Pancreas (tissue), 10 donors: Measurements from ENCODE around the gene SPATA17. TPM values are rescaled to one million over a fixed set of nuclear protein-coding genes. Genes with fewer than 3 reads are reported as not detected.

ENCODE experiments used
- ATAC-seq, 4 donors: fragments of 200-7000 bp; cut with Tn5 transposase; one replicate each; pipeline versions ENCODE4 v1.8.0 to v1.9.1; 2020; ENCODE audit warnings: mild to moderate bottlenecking in 4 of 4, moderate library complexity in 4 of 4
- DNase-seq, 6 donors: peaks; one replicate each; pipeline ENCODE4 v3.0.0-alpha.2; 2020
- FAIRE-seq: peaks from 2 replicates; lab custom pipeline; 2012; peaks lifted over from hg19 to GRCh38; lab: Jason Lieb, UNC
- H3K27ac ChIP-seq, 4 donors: fragments of 200-600 bp; sonication (generic); 1 replicate in 3 of 4; 2 replicates in 1 of 4; pipeline versions ENCODE4 v1.5.0 to v1.8.0; 2020
- H3K27me3 ChIP-seq, 4 donors: fragments of 200-600 bp; one replicate each; pipeline ENCODE4 v1.8.0; 2021
- H3K36me3 ChIP-seq, 3 donors: fragments of 200-600 bp; sonication (generic) in 1 of 3; one replicate each; pipeline versions ENCODE4 v1.5.0 to v1.8.0; 2020 to 2021
- H3K4me1 ChIP-seq, 3 donors: fragments of 200-600 bp; one replicate each; pipeline ENCODE4 v1.8.0; 2021
- H3K4me3 ChIP-seq, 4 donors: fragments of 200-600 bp; sonication (generic) in 2 of 4; one replicate each; pipeline versions ENCODE4 v1.5.0 to v1.8.0; 2020 to 2021
- H3K9me3 ChIP-seq, 4 donors: fragments of 200-600 bp; one replicate each; pipeline ENCODE4 v1.8.0; 2021
- CTCF ChIP-seq, 4 donors: fragments of 200-600 bp; sonication (generic) in 3 of 4; IDR thresholded peaks; one replicate each; pipeline versions ENCODE4 v1.5.0 to v1.8.0; 2021; ENCODE audit warnings: antibody characterized with exemption in 4 of 4
- WGBS, 2 donors: extraction: QIAGEN DNeasy Blood & Tissue Kit; methylation state at CpG; one replicate each; pipeline ENCODE4 v1.1.7; 2013; 5-methylcytosine and 5-hydroxymethylcytosine counted together
- intact Hi-C, 3 donors: fragments of 100-400 bp; cut with DNase I; formaldehyde crosslinking; loops; one replicate each; pipeline versions ENCODE4 v1.11.1 to v1.14.2; 2022
- polyA plus RNA-seq, 2 donors: library from polyadenylated mRNA; stranded (reverse); fragments of 200-250 nt; gene quantifications; one replicate each; pipeline ENCODE4 v1.2.3, GENCODE V29; 2013
- total RNA-seq, 6 donors: library from RNA; stranded (reverse); fragmentation: NEBNext Ultra II Directional in 4 of 6; extraction: Animal tissue kit (Norgen Biotek cat#: 25700) in 4 of 6; gene quantifications; one replicate each; pipeline versions ENCODE4 v1.2.1 to v1.2.4, GENCODE V29; 2021 to 2023
- donor health status: healthy with polysubstance abuse.
- donor health status: DM: no; HTN: no; CAD: no; lungs with moderate emphysema.
- donor health status: DM: no; HTN: no; CAD: no.
- donor health status: control.
- donor health status: control.
- donor health status: Bipolar disorder and iron deficiency.
- donor health status: DM: yes; HTN: yes; CAD: no.
- donor health status: DM: no; HTN: no; CAD: no.
- donor health status: DM: no; HTN: no; CAD: no.
- donor health status: DM: yes; HTN: yes; CAD: no.

SPATA17 gene
- total and polyA plus RNA-seq, 8 donors, result 0.16 to 1.0 (median 0.53) TPM

- 42 to 50% methylated on average over 1 of the region's 1 CpG for WGBS, 2 donors
Measured at GRCh38 chr1:217721692-217722091, 90.5 kb downstream of the SPATA17 start.

GRCh38 chr1:217734973-217735372 is 103.8 kb downstream of the SPATA17 start:
- Histone ChIP-seq H3K36me3 (no peaks in the 10 kb centered on the region), H3K27me3 (no peaks in the 10 kb centered on the region), H3K9me3 (no peaks in the 10 kb centered on the region), H3K27ac (no peak overlapping the region), H3K4me3 (no peak overlapping the region), H3K4me1 (no peaks in the 10 kb centered on the region)
- TF ChIP-seq CTCF (IDR thresholded peaks at IDR 0.05), result no peak
- intact Hi-C loops, result no loop called here
- ATAC-seq (no peak), DNase-seq (no peak), FAIRE-seq (no peak)
- WGBS, 2 donors, result 60 to 63% methylated on average over 3 of the region's 3 CpGs

More at GRCh38 chr1:217721692-217722091, 90.5 kb downstream of the SPATA17 start:
- intact Hi-C loops, result no loop called here
- no peaks in the 10 kb centered on the region for H3K27me3 ChIP-seq
- no peaks in the 10 kb centered on the region for H3K36me3 ChIP-seq
- H3K4me3 ChIP-seq, result no peak overlapping the region
- DNase-seq (no peak), FAIRE-seq (no peak), ATAC-seq (no peak)
- no peak overlapping the region for H3K27ac ChIP-seq
- no peak for TF ChIP-seq CTCF (IDR thresholded peaks at IDR 0.05)
- no peaks in the 10 kb centered on the region for H3K9me3 ChIP-seq
- H3K4me1 ChIP-seq, result no peaks in the 10 kb centered on the region

GRCh38 chr1:217747156-217747769 is 116.1 kb downstream of the SPATA17 start:
- ATAC-seq, result no peak
- no peaks in the 10 kb centered on the region for H3K9me3 ChIP-seq
- H3K4me3 ChIP-seq, result no peak overlapping the region
- H3K36me3 ChIP-seq, result no peaks in the 10 kb centered on the region
- H3K4me1 ChIP-seq, result no peaks in the 10 kb centered on the region
- H3K27me3 ChIP-seq, result no peaks in the 10 kb centered on the region
- no peak for DNase-seq
- 54 to 75% methylated on average over 2 of the region's 2 CpGs for WGBS, 2 donors
- no peak overlapping the region for H3K27ac ChIP-seq
- intact Hi-C loops, result no loop called here
- peak in 3 of 4 donors; percentile 16 to 70 (median 50) for TF ChIP-seq CTCF (IDR thresholded peaks at IDR 0.05)
- FAIRE-seq, result peak; percentile 82

GRCh38 chr1:217769768-217770167 is 138.6 kb downstream of the SPATA17 start:
- Histone ChIP-seq H3K36me3 (no peaks in the 10 kb centered on the region), H3K4me1 (no peaks in the 10 kb centered on the region), H3K27me3 (no peaks in the 10 kb centered on the region), H3K9me3 (no peaks in the 10 kb centered on the region), H3K27ac (no peak overlapping the region), H3K4me3 (no peak overlapping the region)
- ATAC-seq (no peak), DNase-seq (no peak), FAIRE-seq (no peak)
- intact Hi-C loops, result no loop called here
- TF ChIP-seq CTCF (IDR thresholded peaks at IDR 0.05), result no peak

GRCh38 chr1:217770918-217771317 is 139.8 kb downstream of the SPATA17 start:
- intact Hi-C loops, result no loop called here
- WGBS, 2 donors, result 81 to 83% methylated on average over 3 of the region's 3 CpGs
- Histone ChIP-seq H3K27me3 (no peaks in the 10 kb centered on the region), H3K36me3 (no peaks in the 10 kb centered on the region), H3K27ac (no peak overlapping the region), H3K9me3 (no peaks in the 10 kb centered on the region), H3K4me1 (no peaks in the 10 kb centered on the region), H3K4me3 (no peak overlapping the region)
- FAIRE-seq (no peak), ATAC-seq (no peak), DNase-seq (no peak)
- no peak for TF ChIP-seq CTCF (IDR thresholded peaks at IDR 0.05)
